ENCODE results near the gene ZFP57.

DNA sequence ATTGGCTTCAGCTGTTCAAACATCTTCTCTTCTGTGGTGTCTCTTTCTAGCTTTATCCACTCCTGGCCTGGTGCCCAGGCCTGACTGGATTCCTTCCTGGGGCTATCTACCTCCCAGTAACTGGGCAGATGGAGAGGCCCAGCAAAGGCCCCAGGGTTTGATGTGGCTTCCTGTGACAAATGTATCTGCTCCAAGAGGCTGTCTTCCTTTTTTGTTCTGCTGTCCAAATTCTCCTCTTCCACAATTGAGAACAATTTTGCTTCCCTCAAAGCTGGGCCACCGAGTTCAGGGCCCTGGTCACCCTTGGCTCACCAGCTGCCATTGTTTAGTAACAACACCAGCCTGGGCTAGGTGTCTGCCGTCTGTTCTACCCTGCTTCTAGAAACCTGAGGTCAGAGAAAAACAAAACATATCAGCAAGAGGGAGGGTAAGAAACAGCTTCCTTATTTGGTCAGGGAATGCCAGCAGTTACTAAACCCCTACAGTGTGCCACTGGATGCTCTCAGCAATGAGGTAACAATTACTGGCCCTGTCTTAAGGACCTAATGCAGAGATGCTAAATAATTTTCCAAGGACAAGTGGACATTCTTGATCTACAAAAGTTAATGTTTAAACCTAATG lies 3.9 kb downstream of the ZFP57 start:
- TF ChIP-seq EZH2 (IDR thresholded peaks at IDR 0.05) = no peak
- no peak for TF ChIP-seq POLR2AphosphoS5 (IDR thresholded peaks at IDR 0.05; ENCODE audit: borderline replicate concordance, low read depth, low read length)

All from SK-N-MC (cell line).